Thoracic aorta (tissue), 2 donors: ENCODE data around the gene PTPN22. TPM values are rescaled to one million over a fixed set of nuclear protein-coding genes. Genes with fewer than 3 reads are reported as not detected.

ENCODE experiments used
- ATAC-seq: fragments of 150-250 bp; one replicate; pipeline ENCODE4 v1.8.0; 2017; ENCODE audit warnings: low read depth; ENCODE audit not compliant: insufficient number of reproducible peaks, low FRiP score
- DNase-seq: peaks from one replicate; pipeline ENCODE4 v3.0.0-alpha.2; 2020; ENCODE audit warnings: low spot score
- H3K27ac ChIP-seq, 2 donors: fragments of 200-600 bp; sonication (generic); 1 replicate in 1 of 2; 2 replicates in 1 of 2; pipeline ENCODE4 v1.5.1; 2016; ENCODE audit warnings: mild to moderate bottlenecking in 2 of 2, moderate library complexity in 2 of 2
- H3K27me3 ChIP-seq: fragments of 200-600 bp; sonication (generic); replicated peaks from 2 replicates; pipeline ENCODE4 v1.6.0; 2016; ENCODE audit warnings: mild to moderate bottlenecking; ENCODE audit not compliant: insufficient read depth
- H3K36me3 ChIP-seq: fragments of 200-600 bp; sonication (generic); one replicate; pipeline ENCODE4 v1.5.1; 2016
- H3K4me1 ChIP-seq, 2 donors: fragments of 200-600 bp; sonication (generic); 1 replicate in 1 of 2; 2 replicates in 1 of 2; pipeline versions ENCODE4 v1.5.1 to v1.6.0; 2016; ENCODE audit warnings: low read depth in 2 of 2, mild to moderate bottlenecking in 1 of 2; ENCODE audit not compliant: control insufficient read depth in 1 of 2
- H3K4me3 ChIP-seq: fragments of 200-600 bp; sonication (generic); 2 replicates; pipeline ENCODE4 v1.5.1; 2016; ENCODE audit warnings: mild to moderate bottlenecking
- H3K9me3 ChIP-seq: fragments of 200-600 bp; sonication (generic); 2 replicates; pipeline ENCODE4 v1.5.1; 2016
- CTCF ChIP-seq: fragments of 200-600 bp; sonication (generic); IDR thresholded peaks from one replicate; pipeline ENCODE4 v1.5.1; 2019; ENCODE audit warnings: antibody characterized with exemption
- total RNA-seq, 2 donors: library from RNA; depleted of rRNA; stranded (reverse); fragments of >200 nt; gene quantifications; one replicate each; pipeline versions ENCODE4 v1.1.0 to v1.2.3, GENCODE V29; 2016

The PTPN22 gene
- total RNA-seq, 2 donors from 2014 or later: 6.6 to 8.1 TPM

- no peak for TF ChIP-seq CTCF
- H3K27ac ChIP-seq: no peak overlapping the region
- H3K4me3 ChIP-seq: no peak overlapping the region
- DNase-seq: no peak
- H3K9me3 ChIP-seq: no peaks in the 10 kb centered on the region
- ATAC-seq: no peak
- H3K27me3 ChIP-seq: no peaks in the 10 kb centered on the region
- H3K36me3 ChIP-seq: no peaks in the 10 kb centered on the region
- H3K4me1 ChIP-seq: peaks cover 22 to 37% of the 10 kb centered on the region in 2 donors
Observed at GRCh38 chr1:113780374-113781146, 91.0 kb downstream of the PTPN22 start.

GRCh38 chr1:113779542-113779941 lies 92.0 kb downstream of the PTPN22 start:
- Histone ChIP-seq H3K4me3 (no peak overlapping the region), H3K36me3 (no peaks in the 10 kb centered on the region), H3K27me3 (no peaks in the 10 kb centered on the region), H3K27ac (no peak overlapping the region), H3K4me1 (peaks cover 21 to 33% of the 10 kb centered on the region in 2 donors), H3K9me3 (no peaks in the 10 kb centered on the region)
- no peak for TF ChIP-seq CTCF
- DNase-seq: no peak
- no peak for ATAC-seq

GRCh38 chr1:113777561-113777960 lies 94.0 kb downstream of the PTPN22 start:
- Histone ChIP-seq H3K9me3 (no peaks in the 10 kb centered on the region), H3K4me1 (peaks cover 4 to 13% of the 10 kb centered on the region in 2 donors), H3K27ac (no peak overlapping the region), H3K27me3 (no peaks in the 10 kb centered on the region), H3K4me3 (no peak overlapping the region), H3K36me3 (peaks cover 4% of the 10 kb centered on the region)
- DNase-seq (no peak), ATAC-seq (no peak)
- TF ChIP-seq CTCF: no peak

- H3K27ac ChIP-seq: no peak overlapping the region
Observed at GRCh38 chr1:113770031-113770430, 101.5 kb downstream of the PTPN22 start.

DNA sequence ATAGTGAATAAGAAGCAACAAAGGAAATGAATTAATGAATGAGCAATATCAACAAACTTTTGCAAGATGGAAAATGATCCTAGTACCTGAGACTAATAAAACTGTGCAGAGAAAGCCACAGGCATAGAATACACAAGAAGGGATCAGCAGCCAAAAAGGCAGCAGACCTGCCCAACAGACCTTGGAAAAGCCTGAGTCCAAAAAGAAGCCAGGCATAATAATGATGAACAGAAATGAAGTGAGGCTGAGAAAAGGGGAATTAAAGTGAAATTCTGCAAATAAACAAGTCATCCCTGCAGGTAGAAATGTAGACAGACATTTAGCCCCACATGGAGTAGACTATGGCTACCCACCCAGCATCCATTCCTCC lies 101.9 kb downstream of the PTPN22 start:
- peaks cover 7% of the 10 kb centered on the region for H3K36me3 ChIP-seq
- TF ChIP-seq CTCF: no peak
- peaks cover 0 to 9% of the 10 kb centered on the region in 2 donors for H3K4me1 ChIP-seq
- ATAC-seq (no peak), DNase-seq (no peak)
- H3K4me3 ChIP-seq: no peak overlapping the region
- no peak overlapping the region for H3K27ac ChIP-seq
- no peaks in the 10 kb centered on the region for H3K9me3 ChIP-seq
- no peaks in the 10 kb centered on the region for H3K27me3 ChIP-seq

More at GRCh38 chr1:113770031-113770430, 101.5 kb downstream of the PTPN22 start:
- DNase-seq (no peak), ATAC-seq (no peak)
- Histone ChIP-seq H3K36me3 (peaks cover 7% of the 10 kb centered on the region), H3K9me3 (no peaks in the 10 kb centered on the region), H3K27me3 (no peaks in the 10 kb centered on the region), H3K4me1 (peaks cover 0 to 9% of the 10 kb centered on the region in 2 donors), H3K4me3 (no peak overlapping the region)
- TF ChIP-seq CTCF: no peak
